ENCODE data around the gene F7.

DNA sequence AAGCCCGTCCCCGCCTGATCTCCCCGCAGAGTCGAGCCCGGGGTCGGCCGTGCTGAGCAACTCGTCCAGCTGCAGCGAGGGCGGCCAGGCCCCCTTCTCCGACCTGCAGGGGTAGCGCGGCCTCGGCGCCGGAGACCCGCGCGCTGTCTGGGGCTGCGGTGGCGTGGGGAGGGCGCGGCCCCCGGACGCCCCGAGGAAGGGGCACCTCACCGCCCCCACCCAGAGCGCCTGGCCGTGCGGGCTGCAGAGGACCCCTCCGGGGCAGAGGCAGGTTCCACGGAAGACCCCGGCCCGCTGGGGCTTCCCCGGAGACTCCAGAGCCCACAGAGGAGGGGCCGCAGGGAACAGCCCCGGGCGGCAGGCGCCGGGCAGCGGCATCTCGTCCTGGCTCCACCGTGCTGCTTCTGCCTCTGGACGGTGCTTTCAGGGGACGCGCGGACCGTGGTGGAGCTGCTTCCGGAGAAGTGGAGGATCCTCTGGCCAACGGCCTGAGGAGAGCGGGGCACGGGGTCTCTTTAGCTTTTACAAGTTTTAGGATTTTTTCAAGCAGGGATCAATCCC is 8.8 kb upstream of the F7 start:
- TF ChIP-seq, protein P1, sequence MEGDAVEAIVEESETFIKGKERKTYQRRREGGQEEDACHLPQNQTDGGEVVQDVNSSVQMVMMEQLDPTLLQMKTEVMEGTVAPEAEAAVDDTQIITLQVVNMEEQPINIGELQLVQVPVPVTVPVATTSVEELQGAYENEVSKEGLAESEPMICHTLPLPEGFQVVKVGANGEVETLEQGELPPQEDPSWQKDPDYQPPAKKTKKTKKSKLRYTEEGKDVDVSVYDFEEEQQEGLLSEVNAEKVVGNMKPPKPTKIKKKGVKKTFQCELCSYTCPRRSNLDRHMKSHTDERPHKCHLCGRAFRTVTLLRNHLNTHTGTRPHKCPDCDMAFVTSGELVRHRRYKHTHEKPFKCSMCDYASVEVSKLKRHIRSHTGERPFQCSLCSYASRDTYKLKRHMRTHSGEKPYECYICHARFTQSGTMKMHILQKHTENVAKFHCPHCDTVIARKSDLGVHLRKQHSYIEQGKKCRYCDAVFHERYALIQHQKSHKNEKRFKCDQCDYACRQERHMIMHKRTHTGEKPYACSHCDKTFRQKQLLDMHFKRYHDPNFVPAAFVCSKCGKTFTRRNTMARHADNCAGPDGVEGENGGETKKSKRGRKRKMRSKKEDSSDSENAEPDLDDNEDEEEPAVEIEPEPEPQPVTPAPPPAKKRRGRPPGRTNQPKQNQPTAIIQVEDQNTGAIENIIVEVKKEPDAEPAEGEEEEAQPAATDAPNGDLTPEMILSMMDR (IDR thresholded peaks at IDR 0.05): no peak
- TF ChIP-seq TCF7L2 (IDR thresholded peaks at IDR 0.05; ENCODE audit: low read depth, low read length): no peak

All from Panc1 (cell line).